ENCODE measurements around the gene CRTC1.

- TF ChIP-seq GATA2 (IDR thresholded peaks at IDR 0.05; ENCODE audit: low read depth, low read length) = no peak
- no peak for TF ChIP-seq GATA3 (IDR thresholded peaks at IDR 0.05; ENCODE audit: low read depth, low read length)
Observed at GRCh38 chr19:18677156-18677555, 6.3 kb upstream of the CRTC1 start.
